ENCODE results near the gene DEFB128.

The DEFB128 gene

DNA sequence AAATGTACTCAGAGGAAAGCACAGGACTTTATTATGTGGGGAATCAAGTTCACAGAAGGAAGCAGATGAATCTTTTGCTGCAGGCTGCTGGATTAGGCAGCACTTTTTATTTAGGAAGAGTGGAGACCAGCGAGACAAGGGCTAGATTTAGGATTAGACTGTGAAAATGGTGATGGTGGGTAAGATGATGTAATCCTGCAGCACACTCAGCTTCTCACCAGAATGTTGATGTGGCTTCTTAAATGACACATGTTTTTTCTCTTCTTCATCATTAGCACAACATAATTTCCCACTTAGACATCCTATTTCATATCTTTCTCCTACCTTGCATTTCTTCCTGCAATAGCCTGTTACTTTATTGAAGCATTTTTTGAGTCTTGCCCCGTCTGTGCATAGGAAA lies 1.8 kb downstream of the DEFB128 start:
- H4K20me1 ChIP-seq (ENCODE audit: control insufficient read depth, insufficient read depth, low read depth, low read length) = no peaks in the 10 kb centered on the region
- H3K36me3 ChIP-seq (ENCODE audit: control insufficient read depth, low read length) = no peaks in the 10 kb centered on the region
- no peaks in the 10 kb centered on the region for H3K4me1 ChIP-seq (ENCODE audit: control insufficient read depth, low read length)
- TF ChIP-seq, protein P1, sequence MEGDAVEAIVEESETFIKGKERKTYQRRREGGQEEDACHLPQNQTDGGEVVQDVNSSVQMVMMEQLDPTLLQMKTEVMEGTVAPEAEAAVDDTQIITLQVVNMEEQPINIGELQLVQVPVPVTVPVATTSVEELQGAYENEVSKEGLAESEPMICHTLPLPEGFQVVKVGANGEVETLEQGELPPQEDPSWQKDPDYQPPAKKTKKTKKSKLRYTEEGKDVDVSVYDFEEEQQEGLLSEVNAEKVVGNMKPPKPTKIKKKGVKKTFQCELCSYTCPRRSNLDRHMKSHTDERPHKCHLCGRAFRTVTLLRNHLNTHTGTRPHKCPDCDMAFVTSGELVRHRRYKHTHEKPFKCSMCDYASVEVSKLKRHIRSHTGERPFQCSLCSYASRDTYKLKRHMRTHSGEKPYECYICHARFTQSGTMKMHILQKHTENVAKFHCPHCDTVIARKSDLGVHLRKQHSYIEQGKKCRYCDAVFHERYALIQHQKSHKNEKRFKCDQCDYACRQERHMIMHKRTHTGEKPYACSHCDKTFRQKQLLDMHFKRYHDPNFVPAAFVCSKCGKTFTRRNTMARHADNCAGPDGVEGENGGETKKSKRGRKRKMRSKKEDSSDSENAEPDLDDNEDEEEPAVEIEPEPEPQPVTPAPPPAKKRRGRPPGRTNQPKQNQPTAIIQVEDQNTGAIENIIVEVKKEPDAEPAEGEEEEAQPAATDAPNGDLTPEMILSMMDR (IDR thresholded peaks at IDR 0.05; ENCODE audit: low read depth, low read length, poor library complexity, severe bottlenecking) = no peak
- no peak overlapping the region for H3K4me3 ChIP-seq (ENCODE audit: low read length)
- H3K79me2 ChIP-seq (ENCODE audit: control insufficient read depth, low read length) = no peaks in the 10 kb centered on the region
- H3K4me2 ChIP-seq (ENCODE audit: low read length) = no peak overlapping the region
- no peaks in the 10 kb centered on the region for H3F3A ChIP-seq (ENCODE audit: control insufficient read depth, insufficient read depth)
- H3K9me3 ChIP-seq (ENCODE audit: control insufficient read depth, insufficient read depth, low read length) = no peaks in the 10 kb centered on the region
- H3K27me3 ChIP-seq (ENCODE audit: control insufficient read depth, low read length) = peaks cover 8% of the 10 kb centered on the region
- no peak overlapping the region for H3K27ac ChIP-seq (ENCODE audit: low read depth, low read length)
- H3K9me2 ChIP-seq (replicated peaks; ENCODE audit: control insufficient read depth, low read length) = no peaks in the 10 kb centered on the region

DNA sequence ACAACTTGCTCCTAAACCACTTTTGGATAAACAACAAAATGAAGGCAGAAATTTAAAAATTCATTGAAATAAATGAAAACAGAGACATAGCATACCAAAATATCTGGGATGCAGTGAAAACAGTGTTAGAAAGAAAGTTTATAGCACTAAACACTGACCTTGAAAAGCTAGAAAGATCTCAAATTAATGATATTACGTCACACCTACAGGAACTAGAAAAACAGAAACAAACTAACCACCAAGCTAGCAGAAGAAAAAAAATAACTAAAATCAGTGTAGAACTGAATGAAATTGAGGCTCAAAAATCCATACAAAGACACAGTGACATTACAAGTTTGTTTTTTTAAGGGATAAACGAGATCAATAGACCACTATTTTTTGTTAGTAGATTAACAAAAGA lies 5.2 kb downstream of the DEFB128 start:
- H3K4me2 ChIP-seq (ENCODE audit: low read length) = no peak overlapping the region
- no peak overlapping the region for H3K4me3 ChIP-seq (ENCODE audit: low read length)
- no peaks in the 10 kb centered on the region for H4K20me1 ChIP-seq (ENCODE audit: control insufficient read depth, insufficient read depth, low read depth, low read length)
- H3K4me1 ChIP-seq (ENCODE audit: control insufficient read depth, low read length) = no peaks in the 10 kb centered on the region
- no peaks in the 10 kb centered on the region for H3F3A ChIP-seq (ENCODE audit: control insufficient read depth, insufficient read depth)
- H3K27me3 ChIP-seq (ENCODE audit: control insufficient read depth, low read length) = peaks cover 8% of the 10 kb centered on the region
- H3K27ac ChIP-seq (ENCODE audit: low read depth, low read length) = no peak overlapping the region
- H3K9me3 ChIP-seq (ENCODE audit: control insufficient read depth, insufficient read depth, low read length) = no peaks in the 10 kb centered on the region
- no peaks in the 10 kb centered on the region for H3K9me2 ChIP-seq (replicated peaks; ENCODE audit: control insufficient read depth, low read length)
- no peaks in the 10 kb centered on the region for H3K36me3 ChIP-seq (ENCODE audit: control insufficient read depth, low read length)
- H3K79me2 ChIP-seq (ENCODE audit: control insufficient read depth, low read length) = no peaks in the 10 kb centered on the region
- TF ChIP-seq, protein P1 (IDR thresholded peaks at IDR 0.05; ENCODE audit: low read depth, low read length, poor library complexity, severe bottlenecking) = no peak
- no peak for TF ChIP-seq EZH2phosphoT487 (IDR thresholded peaks at IDR 0.05; ENCODE audit: borderline replicate concordance, low read length)

GRCh38 chr20:168876-169275 lies 20.6 kb downstream of the DEFB128 start:
- H3K27ac ChIP-seq (ENCODE audit: low read depth, low read length) = no peak overlapping the region
- no peak overlapping the region for H3K4me2 ChIP-seq (ENCODE audit: low read length)
- H3K27me3 ChIP-seq (ENCODE audit: control insufficient read depth, low read length) = peaks cover 6% of the 10 kb centered on the region
- no peak for TF ChIP-seq EZH2phosphoT487 (IDR thresholded peaks at IDR 0.05; ENCODE audit: borderline replicate concordance, low read length)
- TF ChIP-seq, protein P1 (IDR thresholded peaks at IDR 0.05; ENCODE audit: low read depth, low read length, poor library complexity, severe bottlenecking) = no peak
- no peaks in the 10 kb centered on the region for H3K9me2 ChIP-seq (replicated peaks; ENCODE audit: control insufficient read depth, low read length)
- no peaks in the 10 kb centered on the region for H3K9me3 ChIP-seq (ENCODE audit: control insufficient read depth, insufficient read depth, low read length)
- no peaks in the 10 kb centered on the region for H3K4me1 ChIP-seq (ENCODE audit: control insufficient read depth, low read length)
- no peaks in the 10 kb centered on the region for H3K36me3 ChIP-seq (ENCODE audit: control insufficient read depth, low read length)
- no peaks in the 10 kb centered on the region for H3K79me2 ChIP-seq (ENCODE audit: control insufficient read depth, low read length)
- H3K4me3 ChIP-seq (ENCODE audit: low read length) = no peak overlapping the region
- H3F3A ChIP-seq (ENCODE audit: control insufficient read depth, insufficient read depth) = no peaks in the 10 kb centered on the region
- H4K20me1 ChIP-seq (ENCODE audit: control insufficient read depth, insufficient read depth, low read depth, low read length) = no peaks in the 10 kb centered on the region

- Histone ChIP-seq H3K4me3 (ENCODE audit: low read length) (no peak overlapping the region), H4K20me1 (ENCODE audit: control insufficient read depth, insufficient read depth, low read depth, low read length) (no peaks in the 10 kb centered on the region), H3K27me3 (ENCODE audit: control insufficient read depth, low read length) (peaks cover 6% of the 10 kb centered on the region), H3K4me1 (ENCODE audit: control insufficient read depth, low read length) (no peaks in the 10 kb centered on the region), H3K4me2 (ENCODE audit: low read length) (no peak overlapping the region), H3K36me3 (ENCODE audit: control insufficient read depth, low read length) (no peaks in the 10 kb centered on the region), H3K9me2 (replicated peaks; ENCODE audit: control insufficient read depth, low read length) (no peaks in the 10 kb centered on the region), H3K27ac (ENCODE audit: low read depth, low read length) (no peak overlapping the region), H3K9me3 (ENCODE audit: control insufficient read depth, insufficient read depth, low read length) (no peaks in the 10 kb centered on the region), H3F3A (ENCODE audit: control insufficient read depth, insufficient read depth) (no peaks in the 10 kb centered on the region), H3K79me2 (ENCODE audit: control insufficient read depth, low read length) (no peaks in the 10 kb centered on the region)
- TF ChIP-seq, protein P1 (IDR thresholded peaks at IDR 0.05; ENCODE audit: low read depth, low read length, poor library complexity, severe bottlenecking) = no peak
- TF ChIP-seq EZH2phosphoT487 (IDR thresholded peaks at IDR 0.05; ENCODE audit: borderline replicate concordance, low read length) = no peak
These were observed 24.9 kb downstream of the DEFB128 start for GRCh38 chr20:164618-165017.

Data from DOHH2 (cell line).